ENCODE measurements around the gene LCE7A.

LCE7A gene, protein sequence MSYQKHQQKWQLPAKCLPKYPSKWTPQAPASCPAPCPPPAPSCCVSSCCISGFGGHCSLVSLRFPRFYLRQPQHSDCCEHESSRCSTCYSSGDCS

GRCh38 chr1:152859696-152860095 is at the start of gene LCE7A:
TSS of gene LCE7A (plus strand) at chr1:152859996. CDS start at chr1:152860698, 702 bp downstream.
- no peak for FAIRE-seq

GRCh38 chr1:152811050-152811449 is 48.7 kb upstream of the LCE7A start:
- FAIRE-seq, result no peak

DNA sequence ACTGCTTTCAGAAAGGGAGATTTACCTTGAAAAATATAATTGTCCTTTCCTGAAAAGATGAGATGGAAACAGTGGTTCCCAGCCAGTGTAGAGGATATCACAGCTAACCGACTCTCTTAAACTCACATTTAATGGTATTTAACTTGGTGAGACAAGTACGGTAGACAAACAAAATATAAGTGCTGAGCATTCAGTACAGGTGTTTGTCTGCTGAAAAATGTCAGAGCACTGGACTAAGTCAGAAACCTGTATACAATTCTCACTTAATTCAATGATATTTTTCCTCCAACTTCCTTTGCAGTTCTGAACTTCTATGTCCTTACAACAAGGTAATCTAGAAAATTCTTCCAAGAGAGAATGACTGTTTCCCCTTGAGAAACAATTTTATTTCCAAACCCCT is 48.1 kb upstream of the LCE7A start, which contains the start of gene LCE1B:
LCE1B (plus strand) TSS at position 301 of the 400 bp plus-strand sequence. CDS start 476 bp downstream, outside the sequence.
- no peak for FAIRE-seq

DNA sequence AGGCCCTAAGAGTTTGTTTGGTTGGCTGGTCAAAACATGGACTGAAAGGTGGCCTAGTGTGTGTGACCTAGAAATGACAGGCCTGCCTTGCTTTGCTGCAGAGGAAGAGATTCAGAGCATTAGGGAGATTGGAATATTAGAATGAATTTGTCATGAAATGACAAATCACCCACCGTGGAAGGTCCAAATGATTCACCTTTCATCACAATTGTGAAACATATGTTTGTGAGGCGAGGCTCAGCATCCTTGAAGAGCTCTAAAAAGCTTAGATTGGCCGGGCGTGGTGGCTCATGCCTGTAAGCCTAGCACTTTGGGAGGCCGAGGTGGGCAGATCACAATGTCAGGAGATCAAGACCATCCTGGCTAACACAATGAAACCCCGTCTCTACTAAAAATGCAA is 42.5 kb upstream of the LCE7A start:
- no peak for FAIRE-seq

GRCh38 chr1:152823294-152823693 is 36.5 kb upstream of the LCE7A start:
- no peak for FAIRE-seq

DNA sequence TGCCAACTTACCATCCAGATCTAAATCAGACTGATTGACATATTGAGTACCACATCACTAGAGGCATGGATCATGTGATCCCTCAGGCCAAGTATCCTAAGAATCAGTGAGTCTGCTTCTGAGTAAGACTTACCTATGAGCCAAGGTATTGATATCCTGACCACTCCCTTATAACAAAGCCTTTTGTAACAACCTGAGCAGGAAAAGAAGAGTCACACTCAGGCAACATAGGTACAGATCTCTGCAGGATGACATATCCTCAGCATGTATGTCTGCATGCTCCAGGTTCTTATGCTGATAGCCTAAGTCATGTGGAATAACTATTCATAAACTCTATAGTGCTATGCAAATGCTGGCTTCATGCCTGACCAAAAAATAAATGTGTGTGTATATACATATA is 34.8 kb upstream of the LCE7A start:
- FAIRE-seq, result no peak

DNA sequence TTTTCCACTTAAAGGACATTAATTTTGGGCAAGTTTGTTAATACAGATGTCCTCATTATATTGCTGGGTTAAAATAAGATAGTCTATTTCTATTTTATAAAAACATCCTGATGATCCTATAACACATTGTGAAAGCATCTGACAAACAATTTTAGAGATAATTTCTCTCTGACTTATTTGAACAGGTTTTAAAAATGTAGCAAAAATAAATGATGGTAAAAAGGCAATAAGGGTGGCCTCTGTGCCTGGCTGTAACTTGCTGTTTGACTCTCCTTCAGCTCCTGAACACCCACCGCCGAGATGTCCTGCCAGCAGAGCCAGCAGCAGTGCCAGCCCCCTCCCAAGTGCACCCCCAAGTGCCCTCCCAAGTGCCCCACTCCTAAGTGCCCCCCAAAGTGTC is 32.6 kb upstream of the LCE7A start, which contains the start of gene LCE1A:
LCE1A (plus strand) TSS at position 301 of the 400 bp plus-strand sequence; CDS start at position 301, 0 bp downstream.
- FAIRE-seq, result no peak

DNA sequence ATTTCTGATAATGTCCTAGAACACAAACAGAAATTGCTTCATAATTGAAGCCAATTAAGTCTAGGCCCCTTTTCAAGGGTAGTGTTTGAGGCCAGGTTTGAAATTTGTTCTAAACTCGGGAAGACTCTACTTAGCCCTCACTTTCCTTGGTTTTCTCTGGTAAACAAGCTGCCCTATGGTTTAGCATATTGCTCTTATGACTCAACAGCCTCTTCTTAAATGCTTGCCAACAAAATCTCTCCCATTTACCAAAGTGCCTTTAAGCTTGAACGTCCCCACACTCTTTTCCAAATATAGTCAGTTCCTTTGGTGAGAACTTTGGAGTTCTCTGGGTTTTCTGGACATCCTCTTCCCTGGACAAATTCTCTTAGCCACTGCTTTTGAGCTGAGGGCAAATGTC is 22.9 kb upstream of the LCE7A start:
- FAIRE-seq, result no peak

DNA sequence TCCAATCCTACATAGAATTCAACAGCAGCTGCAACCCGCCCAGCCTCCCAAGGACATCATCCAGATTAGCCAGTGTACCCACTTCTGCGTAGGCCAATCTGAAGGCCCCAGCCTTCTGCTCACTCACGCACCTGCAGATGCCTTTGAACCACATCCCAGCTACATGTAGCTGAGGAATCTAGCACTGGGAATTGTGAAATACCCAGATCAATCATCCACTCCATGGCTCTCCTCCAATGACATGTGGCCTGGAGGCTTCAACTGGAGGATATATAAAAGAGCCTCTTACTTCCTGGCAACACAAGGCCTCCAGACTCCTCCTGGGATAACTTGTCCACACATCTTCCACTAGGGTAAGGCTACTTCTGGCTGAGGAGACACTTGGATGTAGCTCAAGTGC is 17.2 kb upstream of the LCE7A start, which contains the start of gene LCE6A:
LCE6A (plus strand) TSS at position 301 of the 400 bp plus-strand sequence. CDS start 665 bp downstream, outside the sequence.
- FAIRE-seq, result no peak

DNA sequence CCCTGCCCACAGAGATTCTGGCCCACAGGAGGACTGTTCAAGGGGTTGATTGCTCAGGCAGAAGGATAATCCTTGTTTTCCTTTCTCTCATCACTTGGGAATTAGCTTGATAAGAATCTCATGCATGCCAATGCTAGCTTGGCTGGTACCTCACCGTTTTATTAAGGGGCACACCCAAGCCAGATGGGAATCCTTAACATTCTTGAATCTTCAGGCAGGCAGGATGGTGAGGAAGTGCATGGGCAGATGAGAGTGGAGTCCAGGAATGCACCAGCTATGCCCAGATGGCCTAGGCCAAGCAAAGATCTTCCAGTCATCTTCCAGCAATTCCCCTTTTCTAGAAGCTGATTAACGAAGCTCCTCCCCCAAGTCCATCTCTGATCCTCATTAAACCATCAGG is 4.1 kb upstream of the LCE7A start:
- no peak for FAIRE-seq

GRCh38 chr1:152858062-152858461 is 1.7 kb upstream of the LCE7A start:
- FAIRE-seq, result no peak

GRCh38 chr1:152860129-152860528 is 333 bp downstream of the LCE7A start:
- FAIRE-seq, result no peak

- FAIRE-seq, result no peak
These were observed 1.6 kb downstream of the LCE7A start for GRCh38 chr1:152861374-152861773.

- no peak for FAIRE-seq
These were observed 4.6 kb downstream of the LCE7A start for GRCh38 chr1:152864443-152864842.

- FAIRE-seq, result no peak
These were observed 6.5 kb downstream of the LCE7A start for GRCh38 chr1:152866321-152866720.

- no peak for FAIRE-seq
These were observed 10.1 kb downstream of the LCE7A start for GRCh38 chr1:152869808-152870419.

GRCh38 chr1:152870831-152871730 is 11.3 kb downstream of the LCE7A start:
- FAIRE-seq, result no peak

- FAIRE-seq, result no peak
These were observed 11.9 kb downstream of the LCE7A start for GRCh38 chr1:152871731-152872126.

GRCh38 chr1:152873495-152873894 is 13.7 kb downstream of the LCE7A start:
- no peak for FAIRE-seq

DNA sequence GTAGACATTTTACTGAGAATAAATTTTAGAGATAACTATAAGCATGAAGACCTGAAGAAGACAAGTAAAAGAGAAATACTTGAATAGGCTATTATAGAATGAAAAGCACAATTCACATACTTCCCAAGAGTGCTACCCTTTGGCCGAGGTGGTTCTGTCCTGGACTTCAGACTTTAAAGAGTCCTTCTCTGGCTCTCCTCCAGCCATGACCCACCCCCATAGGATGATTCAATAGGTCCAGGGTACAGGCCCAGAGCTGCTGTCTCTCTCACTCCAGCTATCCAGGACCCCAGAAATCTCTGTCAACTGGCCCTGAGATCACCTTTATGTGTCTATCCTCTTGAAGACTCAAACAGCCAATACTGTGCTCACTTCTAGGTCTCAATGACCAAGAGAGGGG is 17.0 kb downstream of the LCE7A start:
- no peak for FAIRE-seq

DNA sequence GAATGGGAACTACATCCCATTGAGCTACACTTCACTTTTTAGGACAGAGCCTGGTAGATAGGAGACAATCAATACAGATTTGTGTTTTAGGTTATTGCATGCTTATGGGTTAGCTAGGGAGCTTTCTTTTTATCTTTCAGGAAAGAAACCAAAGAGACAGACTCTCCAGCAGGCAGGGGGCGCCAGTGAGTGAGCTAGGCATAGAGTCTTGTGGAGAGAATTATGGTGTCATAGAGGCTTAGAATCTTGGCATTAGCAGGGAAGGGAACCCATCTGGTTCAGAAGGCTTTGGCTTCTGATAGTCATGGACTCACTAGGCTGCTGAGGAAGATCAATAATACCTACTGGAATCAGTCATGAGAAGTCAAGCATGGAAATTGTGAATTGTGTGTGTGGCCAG is 18.2 kb downstream of the LCE7A start, which contains the start of gene SMCP:
SMCP (plus strand) TSS at position 281 of the 400 bp plus-strand sequence. CDS start 6,101 bp downstream, outside the sequence.
- FAIRE-seq, result no peak

GRCh38 chr1:152879559-152880198 is 19.9 kb downstream of the LCE7A start:
- FAIRE-seq, result no peak

GRCh38 chr1:152880316-152880715 is 20.5 kb downstream of the LCE7A start:
- FAIRE-seq, result no peak
